Testis (tissue), 2 donors: ENCODE data around the gene ANKHD1.

Experiments
- CTCF ChIP-seq, 3 experiments: fragments of 450-650 bp in 2 of 3; fragments of 200-600 bp in 1 of 3; sonication (generic) in 1 of 3; IDR thresholded peaks; one replicate each; pipeline ENCODE4 v1.5.1; 2016 to 2019; ENCODE audit warnings: antibody characterized with exemption in 3 of 3, mild to moderate bottlenecking in 2 of 3, moderate library complexity in 1 of 3
- POLR2A ChIP-seq: fragments of 450-650 bp; IDR thresholded peaks from one replicate; pipeline ENCODE4 v1.6.1; 2017; ENCODE audit warnings: antibody characterized with exemption, mild to moderate bottlenecking, moderate library complexity

- TF ChIP-seq CTCF (IDR thresholded peaks at IDR 0.05), result no peak
- no peak for TF ChIP-seq POLR2A
Observed at GRCh38 chr5:140432916-140433315, 31.3 kb downstream of the ANKHD1 start.
